ENCODE results near the gene UBE2H.
A peak's percentile ranks its signal among the peaks of the same experiment; 100 is the strongest.
"Not testable (repeated sequence)": the region's sequence is repeated elsewhere in the genome, so short reads cannot be mapped to it uniquely, and the experiment has no call there.

Gene UBE2H

DNA sequence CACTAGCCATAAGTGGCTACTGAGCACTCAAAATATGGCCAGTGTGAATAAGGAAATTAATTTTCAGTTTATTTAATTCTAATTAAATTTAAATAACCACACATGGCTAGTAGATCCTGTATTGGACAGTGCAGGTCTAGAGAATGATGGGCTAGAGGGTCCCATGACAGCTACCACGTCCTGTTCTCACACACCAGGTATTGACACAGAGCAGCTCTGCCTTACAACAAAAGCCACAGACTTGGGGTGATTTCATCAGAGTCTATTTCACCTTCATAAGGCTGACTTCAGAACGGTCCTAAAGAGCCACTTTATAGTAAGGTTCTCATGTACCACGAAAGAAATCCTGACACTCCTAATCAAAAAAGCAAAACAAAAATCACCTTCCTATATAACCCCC, 111.3 kb downstream of the UBE2H start:
- peak in 1 of 2 donors; percentile 35 for ATAC-seq

DNA sequence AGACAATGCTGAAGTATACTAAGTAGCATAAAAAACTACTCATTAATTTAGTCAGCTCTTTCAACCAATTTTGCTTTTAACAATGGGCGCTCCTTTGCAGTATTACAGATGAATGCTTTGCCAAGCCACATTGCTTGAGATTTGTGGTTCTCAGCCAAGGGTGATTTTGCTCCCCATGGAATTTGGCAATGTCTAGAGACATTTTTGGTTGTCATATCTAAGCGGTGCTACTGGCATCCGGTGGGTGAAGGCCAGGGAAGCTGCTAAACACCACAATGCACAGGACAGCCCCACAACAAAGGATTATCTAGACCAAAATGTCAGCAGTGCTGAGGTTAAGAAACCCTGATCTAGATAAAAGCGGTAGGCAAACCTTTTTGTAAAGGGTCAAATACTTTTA, 112.0 kb downstream of the UBE2H start:
- ATAC-seq: no peak

DNA sequence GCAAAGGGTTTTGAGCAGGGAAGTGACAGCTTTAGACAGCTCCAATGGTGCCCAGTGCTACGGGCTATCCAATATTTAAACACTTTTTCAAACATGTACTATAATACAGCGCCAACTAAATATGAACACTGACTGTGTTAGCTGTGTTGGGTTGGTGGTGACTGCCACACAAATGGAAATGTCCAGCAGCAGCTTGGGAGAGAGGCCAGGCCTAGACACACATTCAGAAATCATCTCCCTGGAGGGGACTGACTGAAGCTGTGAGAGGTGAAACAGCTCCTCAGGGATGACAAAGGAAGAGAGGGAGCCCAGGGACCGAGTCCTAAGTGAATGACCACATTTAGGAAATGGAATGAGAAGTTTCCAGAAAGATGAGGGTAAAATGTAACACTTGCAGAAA, 115.8 kb downstream of the UBE2H start:
- ATAC-seq: no peak

DNA sequence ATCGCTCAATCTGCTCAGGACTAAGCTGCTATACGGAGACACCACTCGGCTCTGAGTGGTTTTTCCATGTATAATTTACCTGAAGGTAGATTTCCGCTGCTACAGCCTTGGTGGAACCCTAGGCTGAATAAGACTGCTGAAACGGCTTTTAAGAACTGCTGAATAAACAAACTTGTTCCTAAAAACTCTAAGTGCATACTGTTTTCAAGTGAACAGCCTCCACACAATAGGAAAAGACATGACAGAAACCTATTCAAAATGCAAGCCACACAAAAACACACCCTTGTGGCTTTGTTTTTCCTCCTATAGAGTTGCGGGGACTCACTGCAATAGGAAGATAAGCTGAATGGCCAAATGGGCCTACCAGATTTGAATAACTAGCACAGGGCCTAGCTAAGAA, 117.2 kb downstream of the UBE2H start:
- no peak for ATAC-seq

DNA sequence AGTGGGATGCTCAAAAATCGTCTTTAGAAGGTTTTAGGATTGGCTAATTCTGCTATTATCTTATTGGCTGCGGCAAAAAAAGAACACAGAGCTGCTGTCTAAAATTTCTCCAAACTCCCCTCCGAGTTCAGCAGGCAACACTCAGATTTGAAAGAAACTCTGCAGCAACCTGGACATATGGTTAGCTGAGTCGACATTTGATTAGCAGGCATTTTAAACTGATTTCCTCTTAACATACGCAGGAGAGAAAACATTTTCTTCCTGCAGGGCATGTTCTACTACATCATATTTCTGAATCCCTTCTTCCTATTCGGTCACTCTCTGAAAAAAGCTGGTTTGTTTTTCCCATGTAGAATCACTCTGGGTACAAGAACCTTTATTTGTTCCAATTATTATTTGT, 119.4 kb downstream of the UBE2H start:
- not testable (repeated sequence) for ATAC-seq

DNA sequence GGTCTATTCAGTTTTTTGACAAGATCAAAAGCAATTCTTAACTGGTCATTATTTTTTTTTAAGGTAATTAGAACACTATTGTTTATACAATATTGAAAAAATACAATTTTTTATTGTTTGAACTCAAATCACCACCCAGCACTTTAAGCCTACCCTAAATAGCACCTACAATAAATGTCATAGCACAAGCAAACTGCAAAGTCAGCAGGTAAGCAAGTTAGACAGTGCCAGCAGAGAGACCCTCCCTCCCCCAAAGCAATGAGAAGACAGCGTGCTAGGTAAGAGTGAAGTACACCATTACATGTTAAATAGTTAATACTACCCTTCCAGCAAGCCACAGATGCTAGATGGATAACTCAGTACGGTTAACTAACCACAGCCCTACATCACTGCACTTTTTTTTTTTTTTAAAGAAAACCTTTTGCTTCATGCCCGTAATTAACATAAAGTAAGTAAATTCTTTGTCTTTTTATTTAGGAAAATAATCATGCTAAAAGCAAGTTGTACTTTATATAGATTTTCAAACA, 120.0 kb downstream of the UBE2H start:
- ATAC-seq: no peak

DNA sequence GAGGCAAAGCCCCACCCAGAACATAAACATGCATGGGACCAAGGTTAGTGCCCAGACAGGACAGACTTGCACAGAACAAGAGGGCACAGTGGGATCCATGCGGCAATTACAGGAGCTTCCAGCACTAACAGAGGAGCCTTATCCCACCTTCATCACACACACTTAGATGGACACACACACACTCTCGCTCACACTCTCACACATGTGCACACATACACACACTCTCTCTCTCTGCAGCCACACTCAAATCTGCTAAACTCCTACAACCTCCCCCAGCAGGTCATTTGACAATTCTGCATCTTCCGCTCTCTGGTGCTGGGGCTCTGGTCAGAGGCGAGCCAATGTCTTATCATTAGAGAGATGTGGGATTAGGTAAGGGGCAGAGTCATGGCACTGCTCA, 120.5 kb downstream of the UBE2H start:
- no peak for ATAC-seq

DNA sequence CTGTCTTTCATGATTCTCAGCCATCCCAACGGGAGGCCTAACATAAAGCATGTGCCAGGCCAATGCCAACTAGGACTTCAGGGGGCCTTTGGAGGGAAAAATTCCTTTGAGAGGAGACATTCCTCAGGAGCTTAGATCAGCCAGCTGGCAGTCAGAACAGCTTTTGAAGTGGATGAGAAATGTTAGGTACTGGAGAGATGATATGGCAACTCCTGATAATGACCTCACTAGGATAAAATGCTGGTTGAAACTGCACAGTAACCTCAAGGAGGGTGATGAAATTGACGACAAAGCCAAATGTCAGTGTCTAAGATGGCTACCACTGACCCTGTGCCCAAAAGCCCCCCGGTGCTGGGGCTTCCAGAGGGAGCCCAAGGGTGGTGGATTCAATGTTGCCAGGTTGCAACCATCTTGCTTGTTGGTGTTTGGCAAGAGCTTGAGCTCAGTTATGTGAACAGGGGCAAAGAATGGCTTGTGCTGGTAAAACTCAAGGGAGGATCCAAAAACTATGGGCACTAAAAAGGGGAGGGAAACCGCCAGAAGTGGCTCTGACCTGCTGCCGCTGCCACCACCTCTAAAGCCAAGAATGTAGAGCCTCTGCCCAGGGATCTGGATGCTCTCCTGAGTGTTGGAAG, 121.2 kb downstream of the UBE2H start:
- no peak for ATAC-seq

DNA sequence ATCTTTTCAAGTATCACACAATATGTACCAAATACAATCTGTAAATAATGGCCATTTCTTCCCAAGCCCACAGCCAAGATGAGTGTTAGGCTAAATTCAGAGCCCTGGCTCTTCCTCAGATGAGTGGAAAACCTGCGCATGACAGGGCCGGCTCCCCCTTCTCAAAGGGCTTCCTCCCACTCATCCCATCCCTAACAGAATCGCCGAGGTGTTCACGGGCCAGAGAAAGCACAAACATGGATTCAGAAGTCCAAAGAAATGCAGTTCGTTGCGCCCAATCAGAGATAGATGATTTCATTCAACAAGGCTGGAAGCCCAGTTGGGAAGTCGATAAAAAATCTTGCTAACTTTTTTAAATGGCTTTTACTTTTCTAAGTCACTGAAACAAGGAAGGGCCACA, 121.8 kb downstream of the UBE2H start:
- ATAC-seq: no peak

DNA sequence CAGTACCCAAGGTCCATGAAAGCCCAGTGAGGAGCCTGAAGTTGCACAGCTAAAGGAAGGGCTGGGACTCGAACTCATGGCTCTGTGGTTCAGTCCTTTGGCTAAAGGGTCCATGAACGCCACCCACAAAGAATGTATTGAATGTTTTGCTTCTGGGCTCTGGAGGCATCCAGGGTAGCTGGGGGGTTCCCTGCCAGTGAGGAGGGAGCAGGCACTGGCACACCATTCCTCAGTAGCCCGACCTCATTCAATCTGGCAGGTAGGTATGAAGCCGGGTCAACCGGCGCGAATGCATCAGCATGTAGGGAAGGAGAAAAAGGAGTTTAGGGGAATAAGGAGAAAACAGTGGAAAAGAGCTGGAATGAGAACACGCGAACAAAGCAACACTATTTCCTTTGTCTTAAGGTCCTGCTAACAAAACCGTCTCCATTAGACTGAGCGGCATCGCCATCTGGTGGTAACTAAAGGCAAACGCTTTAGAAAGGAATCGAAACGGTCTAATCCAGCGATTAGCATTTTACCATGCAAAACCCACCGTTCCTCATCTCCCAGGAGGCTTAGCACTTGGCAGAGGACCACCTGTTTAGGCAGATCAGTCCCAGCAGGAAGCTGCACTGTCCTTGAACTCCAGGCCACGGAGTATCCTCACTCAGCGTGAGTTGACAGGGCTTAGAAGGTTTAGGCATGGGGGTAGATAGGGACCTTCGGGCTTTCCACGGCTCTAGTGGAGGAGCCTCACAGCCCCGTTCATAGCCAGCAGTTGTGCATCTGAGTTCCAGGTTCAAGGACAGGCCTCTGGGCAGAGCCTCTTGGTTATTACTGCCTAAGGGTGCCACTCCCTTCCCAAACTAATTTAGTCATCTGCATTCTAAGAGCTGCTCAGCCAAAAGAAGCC, 122.8 kb downstream of the UBE2H start:
- peak in 1 of 2 donors; percentile 21 for ATAC-seq

DNA sequence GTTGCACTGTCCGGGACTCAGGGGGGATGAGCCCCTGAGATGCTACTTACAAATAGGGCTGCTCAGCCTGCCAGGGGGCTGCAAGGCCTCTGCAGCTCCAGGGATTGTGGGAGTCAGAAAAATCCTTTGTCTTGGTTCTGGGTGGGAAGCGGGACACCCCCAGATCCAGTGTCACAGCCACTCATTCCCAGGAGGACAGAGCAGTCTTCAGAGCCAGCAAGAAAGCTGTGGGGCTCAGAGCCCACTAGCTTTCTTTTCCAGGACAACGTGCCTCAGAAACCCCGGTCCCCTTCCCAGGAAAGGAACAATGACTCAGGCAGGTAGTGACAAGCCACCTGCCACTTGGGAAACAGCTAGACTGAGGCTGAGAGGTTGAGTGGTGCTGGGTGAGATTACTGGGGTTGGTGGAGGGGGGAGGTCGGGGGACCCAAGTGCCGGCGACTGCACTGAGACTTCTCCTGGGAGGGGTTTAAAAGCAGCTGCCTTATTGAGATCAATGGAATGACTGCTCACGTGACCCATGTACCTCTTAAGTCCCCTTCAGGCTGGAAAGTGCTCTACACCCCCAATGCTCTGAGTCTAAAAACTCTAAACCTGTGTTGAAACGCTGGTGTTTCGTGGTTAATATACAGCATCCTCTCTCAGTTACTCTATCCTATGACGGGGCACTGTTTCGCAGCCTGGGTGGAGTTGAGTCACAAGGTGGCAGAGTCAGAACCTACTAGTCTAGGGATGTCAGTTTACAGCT, 123.6 kb downstream of the UBE2H start:
- ATAC-seq: peak in 1 of 2 donors; percentile 44

DNA sequence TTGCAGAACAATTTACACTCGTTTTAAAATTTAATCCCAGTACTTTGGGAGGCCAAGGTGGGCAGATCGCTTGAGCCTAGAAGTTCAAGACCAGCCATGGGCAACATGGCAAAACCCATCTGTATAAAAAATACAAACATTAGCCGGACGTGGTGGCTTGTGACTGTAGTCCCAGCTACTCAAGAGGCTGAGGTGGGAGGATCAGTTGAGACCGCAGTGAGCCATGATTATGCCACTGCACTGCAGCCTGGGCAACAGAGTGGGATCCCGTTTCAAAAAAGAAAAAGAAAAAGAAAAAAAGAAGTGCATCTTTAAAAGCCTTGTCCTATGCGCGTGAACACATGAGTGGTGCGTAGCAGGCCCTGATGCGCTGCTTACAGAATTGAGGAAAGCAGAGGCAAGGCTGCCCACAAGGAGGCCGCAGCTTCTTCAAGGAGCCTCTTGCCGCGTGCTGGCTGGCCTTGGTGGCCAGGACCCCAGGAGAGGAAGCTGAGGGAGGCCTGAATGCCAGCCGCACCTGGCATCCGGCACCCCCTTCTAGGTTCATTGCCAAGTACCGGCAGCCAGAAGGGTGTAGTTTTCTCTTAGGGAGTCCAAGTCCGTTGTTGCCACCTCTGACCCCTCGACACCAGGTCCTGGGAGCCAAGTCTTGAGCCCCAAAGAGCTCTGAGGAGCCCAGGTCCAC, 124.5 kb downstream of the UBE2H start:
- no peak for ATAC-seq

DNA sequence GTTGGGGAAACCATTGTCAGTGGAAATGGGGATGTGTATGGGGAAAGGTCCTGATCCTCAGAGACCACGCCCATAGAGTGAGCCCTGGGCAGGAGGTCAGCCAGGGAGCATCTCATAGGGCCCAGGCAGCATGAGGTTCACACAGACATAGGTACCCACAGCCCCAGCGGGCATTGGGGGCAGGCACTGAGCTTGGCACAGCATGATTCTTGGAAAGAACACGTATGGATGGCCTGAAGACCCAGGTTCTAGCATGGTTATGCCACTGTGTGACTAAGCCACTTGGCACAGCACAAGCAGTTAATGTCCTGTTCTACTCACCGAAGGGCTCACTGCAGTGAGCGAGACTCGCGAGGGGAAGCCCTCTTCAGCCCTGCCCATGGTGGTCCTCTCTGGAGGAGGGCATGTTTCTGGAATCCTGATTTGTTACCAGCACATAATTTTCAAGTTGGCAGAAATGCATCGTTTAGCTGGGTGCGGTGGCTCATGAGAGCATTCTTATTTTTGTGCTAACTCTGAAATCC, 125.2 kb downstream of the UBE2H start:
- no peak for ATAC-seq

DNA sequence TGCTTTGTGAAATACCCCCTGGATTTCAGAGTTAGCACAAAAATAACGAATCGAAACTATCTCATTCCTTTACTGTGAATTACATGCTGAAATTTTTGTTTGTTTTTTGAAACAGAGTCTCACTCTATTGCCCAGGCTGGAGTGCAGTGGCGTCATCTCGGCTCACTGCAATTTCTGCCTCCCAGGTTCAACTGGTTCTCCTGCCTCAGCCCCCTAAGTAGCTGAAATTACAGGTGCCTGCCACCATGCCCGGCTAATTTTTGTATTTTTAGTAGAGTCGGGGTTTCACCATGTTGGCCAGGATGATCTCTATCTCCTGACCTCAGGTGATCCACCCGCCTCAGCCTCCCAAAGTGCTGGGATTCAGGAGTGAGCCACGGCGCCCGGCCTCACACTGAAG, 125.9 kb downstream of the UBE2H start:
- ATAC-seq: not testable (repeated sequence)

DNA sequence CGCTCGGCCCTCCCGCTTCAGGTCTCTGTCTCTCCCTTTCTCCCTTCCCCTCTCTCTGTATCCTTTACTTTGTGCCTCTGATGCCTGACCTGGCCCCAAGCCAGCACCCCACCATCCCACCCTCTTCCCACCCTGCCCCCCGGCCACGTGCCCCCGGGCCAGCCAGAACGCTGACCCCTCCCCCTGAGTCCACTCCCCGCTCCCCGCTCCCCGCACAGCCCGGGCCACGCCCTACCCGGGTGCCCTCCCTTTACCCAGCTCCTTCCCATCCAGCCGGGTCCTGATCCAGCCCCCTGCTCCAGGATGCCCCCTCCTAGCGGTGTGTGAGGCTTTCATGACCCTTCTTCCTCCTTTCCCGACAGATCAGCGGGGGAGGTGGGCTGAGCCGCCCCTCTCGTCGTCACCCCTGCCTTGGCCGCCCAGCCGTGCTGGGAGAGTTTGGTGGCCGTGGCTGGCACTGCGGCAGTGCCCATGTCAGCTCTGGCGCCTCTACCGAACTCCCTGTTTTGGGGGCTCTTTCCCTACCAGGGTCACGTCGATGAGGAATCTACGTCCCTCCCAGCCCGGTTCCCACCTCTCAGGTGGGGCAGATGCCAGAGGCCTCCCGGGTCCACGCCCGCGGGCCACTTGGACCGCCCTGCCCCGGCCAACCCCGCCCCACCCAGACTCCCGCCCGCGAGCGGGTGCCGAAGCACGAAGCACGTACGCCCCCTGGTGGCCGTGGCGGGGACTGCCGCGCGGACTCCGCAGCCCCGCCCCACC, 127.4 kb downstream of the UBE2H start:
- ATAC-seq: peak; percentile 79 to 83

DNA sequence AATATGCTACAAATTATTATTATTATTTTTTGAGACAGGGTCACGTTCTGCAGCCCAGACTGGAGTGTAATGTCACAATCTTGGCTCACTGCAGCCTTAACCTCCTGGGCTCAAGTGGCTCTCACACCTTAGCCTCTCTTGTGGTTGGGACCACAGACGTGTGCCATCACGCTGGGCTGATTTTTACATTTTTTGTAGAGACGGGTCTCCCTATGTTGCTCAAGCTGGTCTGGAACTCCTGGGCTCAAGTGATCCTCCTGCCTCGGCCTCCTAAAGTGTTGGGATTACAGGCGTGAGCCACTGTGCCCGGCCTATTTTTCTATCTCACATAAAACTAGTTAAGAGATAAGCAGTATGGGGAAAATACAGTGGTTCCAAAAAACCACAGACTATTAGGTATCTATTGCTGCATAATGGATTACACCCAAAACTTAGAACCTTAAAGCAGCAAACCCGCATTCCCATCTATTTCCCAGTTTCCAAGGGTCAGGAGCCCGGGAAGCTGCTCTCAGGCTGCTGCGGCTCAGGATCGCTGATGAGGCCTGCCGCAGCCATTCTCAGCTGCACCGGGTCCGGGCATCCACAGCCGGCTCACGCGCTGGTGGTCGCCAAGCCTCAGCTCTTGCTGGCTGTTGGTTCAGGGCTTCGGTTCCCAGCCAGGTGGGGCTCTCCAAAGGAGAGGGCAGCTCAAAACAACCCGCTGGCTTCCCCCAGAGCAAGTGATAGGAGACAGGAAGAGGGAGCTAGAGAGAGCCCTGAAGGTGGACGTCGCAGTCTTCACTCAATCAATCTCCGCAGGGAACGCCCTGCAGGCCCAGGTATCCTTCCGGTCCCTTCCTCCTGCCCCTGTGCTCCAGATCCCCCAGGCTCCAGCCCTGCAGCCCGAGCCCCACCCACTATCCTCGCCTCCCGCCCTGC, 128.2 kb downstream of the UBE2H start:
- ATAC-seq: peak; percentile 11 to 29

DNA sequence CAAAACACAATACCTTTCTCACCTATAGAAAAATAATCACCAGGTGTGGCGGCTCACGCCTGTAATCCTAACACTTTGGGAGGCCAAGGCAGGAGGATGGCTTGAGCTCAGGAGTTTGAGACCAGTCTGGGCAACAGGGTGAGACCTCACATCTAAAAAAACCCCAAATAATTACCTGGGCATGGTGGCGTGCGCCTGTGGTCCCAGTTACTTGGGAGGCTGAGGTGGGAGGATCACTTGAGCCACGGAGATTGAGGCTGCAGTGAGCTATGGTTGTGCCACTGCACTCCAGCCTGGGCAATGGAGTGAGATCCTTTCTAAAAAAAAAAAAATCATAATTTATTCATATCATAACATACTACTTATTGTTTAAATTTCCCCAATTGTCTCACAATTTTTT, 129.6 kb downstream of the UBE2H start:
- ATAC-seq: not testable (repeated sequence)

DNA sequence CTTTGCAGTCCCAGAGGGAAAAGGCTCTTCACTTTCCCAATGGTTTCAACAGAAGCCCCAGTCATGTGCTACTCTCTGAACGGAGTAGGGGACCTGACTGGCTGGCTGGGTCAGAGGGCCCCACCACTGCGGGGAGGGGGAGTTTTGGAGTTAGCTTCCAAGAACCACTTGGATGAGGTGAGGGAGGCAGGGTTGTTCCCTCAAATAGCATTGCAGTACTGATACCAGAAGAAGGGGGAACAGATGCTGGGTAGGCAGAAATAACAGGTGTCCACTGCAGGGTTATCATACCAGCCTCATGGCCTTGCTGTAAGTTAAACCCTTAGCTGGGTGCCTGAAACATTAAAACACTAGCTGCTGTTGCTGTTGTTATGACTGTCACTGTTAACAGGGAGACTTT, 131.3 kb downstream of the UBE2H start:
- no peak for ATAC-seq

DNA sequence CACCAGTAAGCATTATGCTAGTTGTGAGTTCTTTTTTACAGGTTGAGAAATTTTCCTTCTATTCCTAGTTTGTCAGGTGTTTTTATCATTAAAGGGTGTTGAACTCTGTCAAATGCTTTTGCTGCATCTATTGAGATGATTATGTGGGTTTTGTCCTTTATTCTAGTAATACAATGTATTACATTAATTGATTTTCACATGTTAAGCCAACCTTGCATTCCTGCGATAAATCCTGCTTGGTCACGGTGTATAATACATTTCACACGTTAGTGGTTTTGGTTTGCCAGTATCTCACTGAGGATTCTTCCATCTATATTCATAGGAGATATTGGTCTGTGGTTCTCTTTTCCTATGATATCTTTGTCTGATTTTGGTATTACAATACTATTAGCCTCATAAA, 136.0 kb downstream of the UBE2H start:
- no peak for ATAC-seq

DNA sequence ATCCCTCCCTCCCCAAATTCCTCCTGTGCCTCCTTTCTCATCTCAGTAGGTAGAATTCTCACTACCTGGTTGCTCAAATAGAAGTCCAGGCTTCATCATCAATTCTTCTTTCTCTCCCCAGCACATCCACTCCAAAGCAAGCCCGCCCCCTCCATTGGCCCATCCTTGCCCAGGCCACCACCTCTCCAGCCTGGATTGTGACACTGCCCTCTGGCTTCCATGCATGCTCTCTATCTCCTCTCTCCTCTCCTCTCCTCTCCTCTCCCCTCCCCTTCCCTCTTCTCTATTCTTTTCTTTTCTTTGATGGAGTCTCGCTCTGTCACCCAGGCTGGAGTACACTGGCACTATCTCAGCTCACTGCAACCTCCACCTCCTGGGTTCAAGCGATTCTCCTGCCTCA, 144.9 kb downstream of the UBE2H start:
- ATAC-seq: no peak

Data from activated CD4-positive, CD25-positive, alpha-beta regulatory T cell treated with anti-CD3 and anti-CD28 coated beads, Interleukin-2, amount 50 U/mL, for 24 hours (primary cell).